GM19468 (cell line): ENCODE results near the gene CDC42.

Experiments used
- ATAC-seq: cut with Tn5 transposase; IDR thresholded peaks from one replicate; pipeline ENCODE4 v1.9.1; 2021; ENCODE audit warnings: mild to moderate bottlenecking, moderate library complexity, moderate number of reproducible peaks; ENCODE audit not compliant: unreplicated experiment; ENCODE audit errors: extremely low read depth

The CDC42 gene

GRCh38 chr1:22123901-22124404 is 71.4 kb downstream of the CDC42 start:
- no peak for ATAC-seq

GRCh38 chr1:22124592-22125229 is 72.2 kb downstream of the CDC42 start:
- no peak for ATAC-seq

- no peak for ATAC-seq
These were observed 74.0 kb downstream of the CDC42 start for GRCh38 chr1:22126531-22126930.

DNA sequence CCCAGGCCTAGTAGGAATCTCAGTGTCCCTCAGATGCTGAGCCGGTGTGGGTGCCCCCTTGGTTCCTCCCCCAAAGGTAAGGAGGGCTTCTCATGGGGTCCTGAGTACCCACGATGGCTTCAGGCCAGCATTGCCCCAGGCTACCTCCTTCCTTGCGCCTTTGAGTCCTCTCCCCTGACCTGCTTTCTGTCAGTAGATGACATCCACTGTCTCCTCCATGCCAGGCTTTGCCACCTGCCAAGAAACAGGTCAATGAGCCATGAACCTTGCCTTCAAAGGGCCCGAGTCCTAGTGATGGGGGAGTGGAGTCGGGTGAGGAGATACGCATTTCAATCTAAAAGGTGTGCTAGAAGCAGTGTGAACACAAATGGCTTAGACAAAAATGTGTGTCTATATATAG is 74.7 kb downstream of the CDC42 start:
- no peak for ATAC-seq

DNA sequence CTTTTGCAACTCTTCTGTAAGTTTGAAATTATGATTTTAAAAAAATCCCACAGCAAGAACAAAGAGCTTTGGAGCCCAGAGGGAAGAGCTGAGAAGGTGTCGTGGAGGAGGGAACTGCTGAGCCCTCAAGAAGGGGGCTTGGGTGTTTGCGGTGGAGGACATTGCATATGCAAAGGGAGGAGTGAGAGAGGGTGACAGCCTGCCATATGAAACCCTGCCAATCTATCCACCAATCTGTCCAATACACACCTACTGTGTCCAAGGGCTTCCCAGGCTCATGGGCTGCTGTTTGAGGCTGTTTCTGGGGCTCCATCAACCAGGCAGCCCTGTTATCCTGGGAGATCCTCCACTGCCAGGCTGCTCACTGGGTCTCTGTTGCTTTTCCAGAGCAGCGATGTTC is 75.2 kb downstream of the CDC42 start:
- ATAC-seq = no peak

GRCh38 chr1:22128392-22128791 is 75.9 kb downstream of the CDC42 start:
- no peak for ATAC-seq

DNA sequence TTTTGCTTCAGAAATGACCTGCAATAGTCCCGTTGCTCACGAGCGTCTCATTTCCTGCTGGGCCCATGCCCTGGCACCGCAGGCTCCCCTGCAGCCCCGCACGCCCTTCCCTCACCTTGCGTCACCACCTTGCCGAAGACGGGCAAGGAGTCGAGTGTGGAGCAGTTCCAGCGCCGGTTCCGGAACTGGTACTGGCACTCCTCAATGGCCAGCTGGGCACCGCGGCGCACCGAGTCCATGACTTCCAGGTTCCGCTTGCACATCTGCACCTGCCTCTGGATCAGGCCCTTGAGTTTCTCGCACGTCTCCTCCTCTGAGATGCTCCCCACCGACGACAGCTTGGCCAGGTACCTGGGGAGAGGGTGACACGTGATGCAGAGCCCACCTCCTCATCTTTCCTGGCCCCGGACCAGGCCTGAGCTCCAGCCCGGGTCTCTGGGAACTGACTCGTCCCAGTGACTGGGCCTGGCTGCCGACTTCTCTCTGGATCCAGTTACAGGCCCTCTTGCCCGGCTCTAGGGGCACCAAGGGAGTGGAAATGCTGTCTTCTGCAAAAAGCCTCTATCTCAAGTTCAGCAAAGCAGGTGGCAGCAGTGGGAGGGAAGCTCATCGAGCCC is 77.1 kb downstream of the CDC42 start:
- ATAC-seq = no peak

GRCh38 chr1:22131062-22131461 is 78.6 kb downstream of the CDC42 start:
- ATAC-seq = no peak

DNA sequence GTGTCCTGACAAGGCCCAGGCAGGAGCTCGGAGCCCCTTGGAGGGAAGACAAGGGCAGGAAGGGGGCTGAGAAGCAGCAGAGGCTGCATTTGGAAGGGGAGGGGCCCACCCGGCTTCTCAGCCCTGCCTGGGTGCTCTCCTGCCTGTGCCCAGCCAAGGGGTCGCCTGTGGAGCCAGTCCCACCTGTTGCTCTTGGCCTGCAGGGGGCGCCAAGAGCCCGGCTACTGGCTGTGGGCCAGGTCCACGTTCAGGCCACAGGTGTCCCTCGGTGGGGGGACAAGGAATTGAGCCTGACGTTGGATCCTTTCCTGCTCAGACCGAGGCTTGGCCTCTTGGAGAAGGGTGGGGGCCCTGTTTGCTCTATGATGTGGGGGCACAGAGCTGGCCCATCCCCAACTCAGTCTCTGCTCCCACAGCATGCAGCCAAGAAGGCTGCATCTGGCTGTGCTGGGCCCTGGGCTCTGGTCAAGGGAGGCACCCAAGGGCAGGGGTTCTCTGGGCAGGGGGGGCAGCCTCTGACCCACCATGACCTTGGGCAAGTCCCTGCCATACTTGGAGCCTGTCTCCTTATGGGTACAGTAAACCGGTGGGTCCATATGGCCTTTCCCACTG is 79.5 kb downstream of the CDC42 start:
- ATAC-seq = no peak

DNA sequence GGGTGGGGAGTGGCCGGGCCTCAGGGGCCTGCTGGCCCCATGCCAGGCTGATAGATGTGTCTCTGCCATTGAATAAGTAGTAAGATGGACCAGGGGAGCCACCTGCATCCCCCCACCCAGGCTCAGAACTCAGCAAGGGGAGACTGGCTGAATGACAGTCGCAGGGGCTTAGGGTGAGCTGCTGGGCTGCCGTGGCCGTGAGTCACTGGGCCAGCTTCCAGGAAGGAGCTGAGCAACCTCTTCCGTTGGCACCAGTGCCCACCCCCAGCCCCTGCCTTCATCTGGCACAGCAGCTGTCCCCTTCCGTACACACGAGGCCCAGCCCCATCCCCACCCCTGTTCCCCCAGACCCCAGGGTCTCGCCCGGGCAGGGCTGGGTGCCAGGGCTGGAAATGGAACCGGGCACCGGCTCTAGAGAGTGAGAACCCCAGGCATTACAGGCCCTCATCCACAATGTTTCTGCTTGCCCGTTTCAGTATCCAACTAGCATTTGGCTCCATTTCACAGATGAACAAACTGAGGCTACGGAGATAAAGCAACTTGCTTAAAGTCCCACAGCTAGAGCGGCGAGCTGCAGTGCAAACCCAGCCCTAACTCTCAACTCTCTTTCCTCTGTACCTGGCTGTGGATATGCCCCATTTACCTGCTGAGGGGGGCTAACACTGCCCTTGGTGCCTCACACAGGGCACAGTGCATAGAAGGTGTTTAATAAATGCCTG is 80.2 kb downstream of the CDC42 start:
- ATAC-seq = no peak

DNA sequence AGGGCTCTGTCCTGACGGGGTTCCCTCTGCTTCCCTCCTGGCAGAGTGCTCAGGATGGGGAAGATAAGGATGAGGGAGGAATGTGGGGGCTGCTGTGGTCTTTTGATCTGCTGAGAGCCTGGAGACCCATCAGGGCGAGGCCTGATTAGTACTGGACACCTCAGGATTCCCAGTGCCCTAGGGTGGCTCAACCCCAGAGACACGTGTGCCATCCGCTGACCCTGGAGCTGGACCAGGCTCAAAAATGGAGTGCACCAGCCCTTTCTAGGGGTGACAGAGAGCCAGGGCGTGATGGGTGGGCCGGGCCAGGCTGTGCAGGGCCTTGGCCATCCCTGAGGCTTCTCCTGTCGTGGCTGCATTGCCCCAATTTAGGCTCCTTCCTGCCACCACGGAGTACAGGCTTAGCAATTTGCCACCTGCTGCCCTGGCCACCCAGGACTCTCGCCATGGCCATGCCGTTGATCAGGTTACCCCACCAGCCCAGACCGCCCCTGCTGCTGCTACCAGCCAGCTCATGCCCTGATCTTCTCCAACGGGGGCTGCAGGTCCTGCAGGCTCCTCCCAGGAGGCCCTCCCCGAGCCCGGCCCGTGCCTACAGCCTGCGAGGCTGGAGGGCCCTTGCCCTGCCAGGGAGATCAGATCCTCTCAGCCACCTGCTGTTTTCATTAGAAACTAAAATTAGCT is 80.9 kb downstream of the CDC42 start:
- no peak for ATAC-seq

DNA sequence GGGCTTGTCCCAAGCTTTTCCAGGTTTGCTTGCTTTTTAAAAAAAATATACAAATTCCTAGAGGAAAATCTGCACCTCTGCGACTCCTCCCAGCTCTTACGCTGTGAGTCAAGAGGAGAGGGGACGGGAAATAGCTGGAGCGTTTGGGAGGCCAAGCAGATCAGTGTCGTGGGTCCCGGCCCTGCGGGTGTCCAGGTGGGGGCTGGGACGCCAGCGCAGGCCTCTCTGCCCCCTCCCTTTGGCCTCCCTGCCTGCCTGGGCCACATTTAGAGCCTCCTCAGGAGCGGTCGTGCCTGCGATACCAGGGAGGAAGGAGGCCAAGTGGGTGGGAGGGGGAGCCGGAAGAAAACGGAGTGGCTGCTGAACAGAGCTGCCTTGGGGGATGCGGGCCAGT is 81.4 kb downstream of the CDC42 start:
- no peak for ATAC-seq

DNA sequence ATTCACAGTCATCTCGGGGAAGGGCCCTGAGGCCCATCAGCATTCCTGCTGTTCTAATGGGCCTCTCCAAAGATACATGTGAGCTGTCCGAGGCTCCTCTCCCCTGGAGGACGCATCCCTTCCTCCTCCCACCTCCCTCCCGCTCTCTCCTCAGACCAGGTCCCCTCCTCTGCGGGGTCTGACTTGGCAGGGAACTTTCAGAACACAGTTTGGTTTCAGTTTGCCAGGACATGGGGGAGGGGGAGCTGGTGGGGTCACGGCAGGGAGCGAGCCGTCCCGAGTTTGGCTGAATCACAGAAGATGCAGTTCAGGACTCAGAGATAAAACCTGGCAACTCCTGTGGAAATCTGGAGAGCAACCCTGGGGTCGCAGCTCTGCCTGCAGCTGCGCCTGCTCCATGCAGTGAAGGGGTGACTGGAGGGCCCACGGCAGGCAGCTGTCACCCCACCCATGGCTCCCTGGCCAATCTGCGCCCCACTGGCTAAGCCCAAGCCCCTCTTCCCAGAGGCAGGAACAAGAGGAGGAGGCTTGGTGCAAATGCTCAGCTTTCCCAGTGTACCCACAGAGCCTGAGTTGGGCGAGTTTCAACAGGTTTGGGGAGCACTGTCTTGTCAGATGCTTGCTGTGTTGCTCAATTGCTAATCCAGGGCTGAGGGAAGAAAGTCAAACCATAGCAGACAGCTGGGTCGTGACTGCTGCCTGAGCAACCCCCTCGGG is 84.7 kb downstream of the CDC42 start:
- no peak for ATAC-seq

DNA sequence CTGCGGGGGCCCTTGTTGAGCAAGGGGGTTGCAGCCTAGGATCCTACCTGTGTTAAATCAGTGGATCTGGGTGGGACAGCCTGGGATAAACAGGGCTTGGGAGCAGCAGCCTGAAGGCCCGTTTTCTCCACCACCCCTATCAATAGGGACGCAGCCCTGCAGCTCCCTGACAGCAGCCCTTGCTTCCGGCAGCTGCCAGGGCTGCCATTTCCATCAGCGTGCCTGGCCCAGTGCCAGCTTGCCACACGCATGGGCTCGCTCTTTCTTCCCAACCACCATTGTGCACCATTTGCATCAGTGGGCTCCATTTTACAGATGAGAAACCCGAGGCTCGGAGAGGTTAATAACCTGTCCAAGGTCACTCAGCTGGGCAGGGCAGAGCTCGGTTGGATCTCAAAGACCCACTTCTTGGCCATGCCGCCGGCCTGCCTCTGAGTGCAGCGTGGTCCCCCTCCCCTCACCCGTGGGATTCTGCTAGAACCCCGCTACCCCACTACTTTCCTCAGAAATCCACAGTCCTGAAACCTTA is 86.6 kb downstream of the CDC42 start:
- ATAC-seq = no peak

DNA sequence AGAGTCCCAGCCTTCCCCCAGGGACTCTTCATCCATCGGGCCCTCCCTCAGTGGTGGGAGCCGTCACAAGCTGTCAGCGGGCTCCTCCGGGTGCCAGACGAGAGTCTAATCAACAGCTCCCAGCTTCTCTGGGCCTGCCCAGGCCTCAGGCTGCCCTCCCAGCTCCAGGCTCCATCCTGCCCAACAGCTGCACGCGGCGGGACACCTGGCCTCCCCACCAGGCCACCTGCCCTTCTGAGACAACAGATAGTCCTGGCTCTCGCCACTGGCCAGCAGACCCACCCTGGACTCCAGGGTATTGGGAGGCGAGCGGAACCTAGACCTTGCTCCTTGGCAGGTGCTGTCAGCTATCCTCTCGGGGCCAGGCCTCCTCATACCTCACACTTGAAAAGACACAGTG is 87.3 kb downstream of the CDC42 start:
- ATAC-seq = no peak
